Body of pancreas (tissue), 4 donors: ENCODE results near the gene SETD6.

ENCODE experiments used
- CTCF ChIP-seq, 7 experiments: fragments of 450-650 bp in 4 of 7; fragments of 200-600 bp in 3 of 7; sonication (generic) in 3 of 7; IDR thresholded peaks; one replicate each; pipeline ENCODE4 v1.5.1; 2016 to 2019; ENCODE audit warnings: antibody characterized with exemption in 7 of 7
- POLR2A ChIP-seq, 3 donors: fragments of 450-650 bp; IDR thresholded peaks; one replicate each; pipeline ENCODE4 v1.6.1; 2016; ENCODE audit warnings: antibody characterized with exemption in 3 of 3, mild to moderate bottlenecking in 2 of 3

- TF ChIP-seq CTCF (IDR thresholded peaks at IDR 0.05) (no peak), POLR2A (IDR thresholded peaks at IDR 0.05) (no peak)
These were observed 15.5 kb upstream of the SETD6 start, which contains the start of gene NDRG4 for GRCh38 chr16:58499615-58500351.
